GM21528 (cell line): ENCODE measurements around the gene POLE.

Experiments used
- ATAC-seq: cut with Tn5 transposase; IDR thresholded peaks from one replicate; pipeline ENCODE4 v1.9.1; 2021; ENCODE audit warnings: mild to moderate bottlenecking, moderate library complexity; ENCODE audit not compliant: unreplicated experiment, low FRiP score

Gene POLE

GRCh38 chr12:132618683-132619043 is 68.5 kb downstream of the POLE start, which contains the start of gene P2RX2:
TSS of gene P2RX2 (plus strand) at chr12:132618776. CDS start at chr12:132618817, 41 bp downstream.
- ATAC-seq: no peak

GRCh38 chr12:132617822-132618682 is 69.1 kb downstream of the POLE start:
- ATAC-seq: no peak

DNA sequence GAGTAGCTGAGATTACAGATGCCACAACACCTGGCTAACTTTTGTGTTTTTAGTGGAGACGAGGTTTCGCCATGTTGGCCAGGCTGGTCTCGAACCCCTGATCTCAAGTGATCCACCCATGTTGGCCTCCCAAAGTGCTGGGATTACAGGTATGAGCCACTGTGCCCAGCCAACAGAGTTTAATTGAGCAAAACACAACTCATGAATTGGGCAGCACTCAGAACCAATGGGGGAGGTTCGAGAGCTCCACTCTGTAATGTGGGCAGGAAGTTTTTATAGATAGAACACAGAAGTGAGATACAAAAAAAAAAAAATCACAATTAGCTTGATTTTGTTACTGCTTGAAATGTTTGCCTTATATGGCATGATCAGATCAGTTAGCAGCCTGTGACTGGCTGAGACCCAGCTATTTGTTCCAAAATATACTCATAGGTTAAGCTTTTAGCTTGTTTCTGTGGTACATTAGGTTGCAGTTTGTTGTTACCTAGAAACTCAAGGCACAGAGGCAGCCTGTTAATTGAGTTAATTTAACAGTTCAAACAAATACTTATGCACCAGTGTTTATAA is 69.9 kb downstream of the POLE start:
- ATAC-seq: no peak

GRCh38 chr12:132615579-132616038 is 71.5 kb downstream of the POLE start:
- no peak for ATAC-seq

GRCh38 chr12:132614861-132615578 is 72.1 kb downstream of the POLE start:
- peak; percentile 73 for ATAC-seq

GRCh38 chr12:132614029-132614428 is 73.1 kb downstream of the POLE start:
- no peak for ATAC-seq

GRCh38 chr12:132611620-132612019 is 75.5 kb downstream of the POLE start:
- no peak for ATAC-seq

DNA sequence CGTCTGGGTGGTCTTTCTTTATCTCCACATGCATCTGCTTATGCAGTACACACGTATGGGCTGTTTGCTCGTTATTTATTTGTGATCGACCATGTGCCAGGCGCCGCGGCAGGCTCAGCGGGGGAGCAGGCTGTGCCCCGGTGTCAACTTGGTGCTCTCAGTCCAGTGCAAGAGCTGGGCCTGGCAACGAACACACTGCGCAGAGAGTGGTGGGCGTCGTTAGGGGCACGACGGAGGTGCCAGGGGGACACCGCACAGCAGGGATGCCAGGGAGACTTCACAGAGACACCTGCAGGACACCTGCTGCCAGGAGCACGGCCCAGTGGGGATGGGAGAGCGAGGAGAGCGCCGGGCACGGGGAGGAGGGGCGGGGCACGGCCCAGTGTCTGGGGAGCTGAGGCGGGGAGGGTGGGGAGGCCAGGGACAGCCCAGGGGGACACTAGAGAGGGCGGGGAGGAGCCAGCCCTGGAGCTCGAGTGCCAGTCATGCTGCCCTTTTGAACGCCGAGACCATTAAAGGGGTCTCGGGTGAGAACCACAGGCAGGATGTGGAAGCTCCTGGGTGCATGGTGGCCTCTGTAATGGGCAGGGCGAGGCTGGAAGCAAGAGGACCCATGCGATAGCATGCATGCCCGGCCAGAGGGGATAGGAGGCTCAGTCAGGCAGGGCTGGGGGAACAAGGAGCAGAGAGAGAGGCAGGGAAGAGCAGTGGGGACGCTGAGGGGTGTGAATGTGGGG is 76.1 kb downstream of the POLE start:
- no peak for ATAC-seq

GRCh38 chr12:132610051-132610759 is 76.9 kb downstream of the POLE start, which contains the start of gene LRCOL1:
TSS of gene LRCOL1 (minus strand) at chr12:132610582. CDS start at chr12:132606251, 4,331 bp downstream.
- no peak for ATAC-seq

DNA sequence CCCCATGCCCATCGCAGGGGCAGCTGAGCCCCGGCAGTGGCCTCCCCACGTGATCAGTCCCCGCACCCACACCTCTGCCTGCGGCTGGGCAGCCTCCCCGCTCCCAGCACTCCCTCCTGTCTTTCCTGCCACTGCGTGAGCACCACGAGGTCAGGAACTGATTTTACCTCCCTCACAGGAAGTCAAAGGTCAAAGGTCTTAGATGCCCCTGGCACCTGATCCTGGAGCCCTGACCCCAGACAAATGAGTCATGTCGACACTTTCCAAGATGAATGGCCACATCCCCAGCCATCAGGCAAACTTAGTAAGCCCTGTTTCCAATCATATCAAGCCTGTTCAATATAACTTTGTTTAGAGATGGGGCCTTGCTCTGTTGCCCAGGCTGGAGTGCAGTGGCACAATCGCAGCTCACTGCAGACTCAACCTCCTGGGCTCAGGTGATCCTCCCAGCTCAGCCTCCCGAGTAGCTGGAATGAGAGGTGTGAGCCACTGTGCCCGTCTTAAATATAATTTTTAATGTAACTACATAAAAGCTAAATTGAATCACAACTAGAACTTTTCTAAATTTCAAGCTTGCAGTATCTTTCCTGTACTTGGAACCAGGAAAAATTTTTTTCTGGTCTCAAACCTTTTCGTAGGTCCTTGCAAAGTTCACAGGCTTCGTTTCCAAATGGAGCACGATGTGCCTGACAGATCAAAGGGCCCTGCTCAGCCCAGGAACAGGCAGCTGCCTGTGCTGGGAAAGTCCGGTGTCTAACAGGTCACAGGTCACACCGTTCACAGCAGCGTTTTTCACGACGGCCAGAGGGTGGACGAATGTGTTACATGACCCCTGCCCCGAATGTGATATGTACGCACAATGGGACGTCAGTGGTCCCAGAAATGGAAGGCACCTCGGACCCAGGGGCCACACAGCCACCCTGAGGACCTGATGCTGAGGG is 78.6 kb downstream of the POLE start:
- no peak for ATAC-seq

DNA sequence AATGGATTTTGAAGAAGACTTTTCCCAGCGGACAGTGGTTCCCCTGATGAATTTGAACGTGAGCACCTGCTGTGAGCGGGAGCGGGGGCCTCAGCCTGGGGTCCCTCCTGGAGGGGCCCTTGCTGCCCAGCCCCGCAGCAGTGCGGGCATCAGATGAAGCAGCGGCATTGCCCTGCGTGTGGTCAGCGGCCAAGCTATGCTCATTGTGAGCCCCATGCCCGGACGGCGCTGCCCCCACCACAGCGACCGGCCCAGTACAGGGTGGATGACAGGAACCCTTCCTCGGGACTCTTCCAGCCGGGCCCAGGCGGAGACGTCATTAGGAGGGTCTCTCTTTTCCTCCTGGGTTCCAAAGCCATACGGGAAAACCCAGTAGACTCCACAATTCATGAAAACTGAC is 80.2 kb downstream of the POLE start:
- ATAC-seq: no peak

- no peak for ATAC-seq
Observed at GRCh38 chr12:132606466-132606865, 80.7 kb downstream of the POLE start.

DNA sequence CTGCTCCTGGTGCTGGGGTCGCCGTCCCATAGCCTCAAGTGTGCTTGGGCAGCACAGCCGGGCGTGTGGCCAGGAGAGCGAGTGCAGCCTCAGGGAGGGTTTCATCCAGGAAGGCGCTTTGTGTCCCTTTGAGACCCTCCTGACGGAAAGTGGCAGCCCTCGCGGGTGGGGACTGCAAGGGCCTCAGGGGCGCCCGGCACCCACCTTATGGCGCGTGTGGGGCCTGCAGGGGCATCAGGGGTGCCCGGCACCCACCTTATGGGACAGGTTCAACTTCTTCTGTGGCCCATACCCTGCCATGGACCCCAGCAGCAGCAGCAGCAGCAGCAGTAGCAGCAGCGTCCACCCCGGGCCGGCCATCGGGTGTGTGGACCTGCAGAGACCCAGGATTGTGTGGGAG is 81.2 kb downstream of the POLE start:
- ATAC-seq: no peak

DNA sequence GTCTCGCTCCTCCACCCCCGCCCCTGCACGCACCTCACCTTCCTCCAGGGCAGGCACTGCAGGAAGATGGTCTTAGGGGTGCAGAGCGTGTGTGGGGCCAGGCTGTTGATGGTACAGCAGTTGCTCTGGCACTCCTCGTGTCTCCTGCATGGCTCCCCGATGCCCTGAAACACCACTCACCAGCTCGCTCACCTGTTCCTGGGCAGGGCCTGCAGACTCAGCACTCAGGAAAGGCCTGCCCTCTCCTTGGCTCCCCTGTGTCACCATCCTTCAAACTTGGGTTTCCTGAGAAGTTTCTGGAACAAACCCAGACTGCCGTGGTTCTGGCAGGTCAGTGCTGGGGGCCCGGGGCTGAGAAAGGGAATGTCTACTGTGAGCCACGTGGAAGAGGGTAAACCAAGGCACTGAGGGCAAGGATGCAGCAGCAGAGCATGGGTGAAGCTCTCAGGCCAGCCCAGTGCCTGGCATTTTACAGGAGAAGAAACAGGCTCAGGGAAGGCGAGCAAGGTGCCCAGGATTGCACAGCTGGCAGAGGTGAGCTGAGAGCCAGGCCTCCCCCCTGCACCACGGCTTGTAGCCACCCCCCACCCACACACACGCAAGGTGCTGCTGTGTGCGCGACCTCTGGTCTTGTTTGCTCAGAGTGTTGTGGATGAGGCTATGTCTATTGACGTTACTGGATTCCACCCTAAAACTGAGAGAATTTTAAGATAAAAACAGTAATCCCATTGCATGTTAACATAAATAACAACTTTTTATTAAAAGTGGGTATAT is 82.3 kb downstream of the POLE start:
- ATAC-seq: no peak

GRCh38 chr12:132604151-132604618 is 83.0 kb downstream of the POLE start:
- ATAC-seq: no peak

DNA sequence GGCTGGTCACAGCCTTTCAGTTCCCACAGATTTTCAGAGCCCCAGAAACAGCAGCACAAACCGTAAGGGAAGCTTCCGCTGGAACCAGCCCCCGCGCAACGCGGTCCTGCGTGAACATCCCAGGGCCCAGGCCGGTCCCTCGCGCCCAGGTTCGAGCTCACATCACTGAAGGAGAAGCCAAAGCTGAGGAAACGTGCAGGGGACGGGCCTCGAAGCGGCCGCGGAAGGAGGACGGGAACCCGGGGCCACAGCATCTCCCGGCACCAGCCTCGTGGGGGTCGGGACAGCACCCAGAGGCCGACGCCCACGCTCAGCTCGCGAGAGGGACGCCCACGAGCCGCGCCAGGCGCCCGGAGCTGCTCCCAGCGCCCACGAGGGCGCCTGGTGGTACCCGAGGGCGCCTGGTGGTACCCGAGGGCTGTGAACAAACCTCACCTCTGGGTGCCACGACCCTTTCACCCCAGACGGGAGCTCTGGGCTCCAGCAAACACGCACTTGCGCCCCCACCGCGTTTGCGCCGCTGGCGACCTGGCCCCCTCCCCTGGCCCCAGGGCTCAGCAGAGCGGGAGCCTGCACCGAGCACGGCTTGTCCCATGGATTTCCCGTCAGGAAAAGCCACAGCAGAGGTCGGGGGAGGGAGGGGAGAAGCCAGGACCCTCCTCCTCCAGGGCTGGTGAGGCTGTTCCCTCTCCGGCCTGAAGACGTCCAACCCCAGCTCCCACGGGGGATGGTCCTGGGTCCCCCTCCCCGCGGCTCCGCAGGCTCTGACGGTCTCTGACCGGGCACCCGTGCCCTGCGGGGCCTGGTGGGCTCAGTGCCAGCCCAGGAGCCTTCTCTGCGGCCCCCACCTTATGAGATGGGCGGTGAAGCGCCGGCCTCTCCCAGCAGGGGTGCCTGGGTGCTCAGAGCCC is 83.6 kb downstream of the POLE start:
- no peak for ATAC-seq
